Kidney epithelial cell (primary cell): Measurements from ENCODE around the gene MAP4K5. TPM values are rescaled to one million over a fixed set of nuclear protein-coding genes. Genes with fewer than 3 reads are reported as not detected.

ENCODE experiments used
- DNase-seq: peaks from one replicate; pipeline ENCODE4 v3.0.0-alpha.2; 2010; ENCODE audit warnings: low read depth
- H3K27me3 ChIP-seq: 2 replicates; pipeline ENCODE4 v1.6.0; 2011; ENCODE audit warnings: low read length; ENCODE audit not compliant: control insufficient read depth, insufficient read depth
- H3K36me3 ChIP-seq: 2 replicates; pipeline ENCODE4 v1.5.1; 2011; ENCODE audit warnings: low read length; ENCODE audit not compliant: control insufficient read depth, insufficient read depth
- H3K4me3 ChIP-seq: 2 replicates; pipeline ENCODE4 v1.5.1; 2011; ENCODE audit warnings: low read depth, mild to moderate bottlenecking, control low read depth, low read length
- CTCF ChIP-seq: IDR thresholded peaks from 2 replicates; pipeline ENCODE4 v1.5.1; 2011; ENCODE audit warnings: mild to moderate bottlenecking, moderate library complexity, low read length, control low read depth, inconsistent platforms; ENCODE audit not compliant: insufficient read depth, poor library complexity, severe bottlenecking
- total RNA-seq: library from RNA; depleted of rRNA; stranded (reverse); fragments of >200 nt; gene quantifications from 2 replicates; pipeline ENCODE4 v1.2.3, GENCODE V29; 2015

MAP4K5 gene
- total RNA-seq, 1 donor from 2014 or later = 131 TPM

DNA sequence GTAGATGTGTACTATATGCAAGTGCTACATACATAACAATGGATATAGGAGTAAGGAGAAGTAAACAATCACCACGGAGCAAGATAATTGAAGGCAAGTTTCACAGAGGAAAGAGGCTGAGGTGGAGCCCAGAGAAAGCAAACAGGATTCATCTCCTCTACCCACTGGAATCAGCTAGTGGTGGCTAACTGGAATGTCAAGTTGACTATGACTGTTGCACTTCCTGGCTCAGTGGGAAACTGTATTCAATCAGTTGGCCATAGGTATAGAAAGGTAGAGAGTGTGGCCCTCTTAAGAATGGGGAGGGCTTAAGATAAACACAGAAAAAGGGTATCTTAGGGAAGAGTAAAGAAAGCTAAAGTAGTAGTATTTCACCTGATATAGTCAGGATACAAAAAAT, 62.4 kb downstream of the MAP4K5 start:
- no peak for TF ChIP-seq CTCF
- Histone ChIP-seq H3K27me3 (no peaks in the 10 kb centered on the region), H3K4me3 (no peak overlapping the region), H3K36me3 (no peaks in the 10 kb centered on the region)
- DNase-seq = no peak

- Histone ChIP-seq H3K4me3 (no peak overlapping the region), H3K27me3 (no peaks in the 10 kb centered on the region), H3K36me3 (no peaks in the 10 kb centered on the region)
- DNase-seq = no peak
- TF ChIP-seq CTCF = no peak
Observed at GRCh38 chr14:50462111-50462510, 70.3 kb downstream of the MAP4K5 start.

GRCh38 chr14:50453869-50454268, 78.5 kb downstream of the MAP4K5 start:
- no peaks in the 10 kb centered on the region for H3K27me3 ChIP-seq
- no peak overlapping the region for H3K4me3 ChIP-seq
- no peak for TF ChIP-seq CTCF
- no peak for DNase-seq
- H3K36me3 ChIP-seq = no peaks in the 10 kb centered on the region

GRCh38 chr14:50452979-50453705, 79.2 kb downstream of the MAP4K5 start:
- Histone ChIP-seq H3K27me3 (no peaks in the 10 kb centered on the region), H3K36me3 (no peaks in the 10 kb centered on the region), H3K4me3 (no peak overlapping the region)
- no peak for TF ChIP-seq CTCF
- peak; percentile 29 for DNase-seq

GRCh38 chr14:50452296-50452695, 80.1 kb downstream of the MAP4K5 start:
- Histone ChIP-seq H3K36me3 (no peaks in the 10 kb centered on the region), H3K27me3 (no peaks in the 10 kb centered on the region), H3K4me3 (no peak overlapping the region)
- TF ChIP-seq CTCF = no peak
- DNase-seq = no peak

GRCh38 chr14:50451854-50452253, 80.5 kb downstream of the MAP4K5 start:
- DNase-seq = no peak
- H3K36me3 ChIP-seq = no peaks in the 10 kb centered on the region
- TF ChIP-seq CTCF = no peak

More at GRCh38 chr14:50451854-50452253, 80.5 kb downstream of the MAP4K5 start:
- no peak overlapping the region for H3K4me3 ChIP-seq
- H3K27me3 ChIP-seq = no peaks in the 10 kb centered on the region
